Loucy (cell line): ENCODE data around the gene ZNF277.

Experiments used
- H2AFZ ChIP-seq: fragments of 200-600 bp; sonication (generic); 2 replicates; pipeline ENCODE4 v1.6.0; 2016; ENCODE audit warnings: antibody characterized with exemption, mild to moderate bottlenecking, low read length, moderate library complexity
- H3F3A ChIP-seq: fragments of 200-600 bp; 2 replicates; pipeline ENCODE4 v1.6.0; 2016; ENCODE audit warnings: antibody characterized with exemption, low read depth, mild to moderate bottlenecking
- H3K27me3 ChIP-seq: fragments of 200-600 bp; sonication (generic); 2 replicates; pipeline ENCODE4 v1.6.1; 2014; ENCODE audit warnings: low read length, mild to moderate bottlenecking; ENCODE audit not compliant: insufficient read depth, poor library complexity, severe bottlenecking
- H3K36me3 ChIP-seq: fragments of 200-600 bp; sonication (generic); 2 replicates; pipeline ENCODE4 v1.6.1; 2016; ENCODE audit warnings: low read length; ENCODE audit not compliant: insufficient read depth
- H3K4me1 ChIP-seq: fragments of 200-600 bp; sonication (generic); 2 replicates; pipeline ENCODE4 v1.5.1; 2014; ENCODE audit warnings: low read length, mild to moderate bottlenecking; ENCODE audit not compliant: insufficient read depth, poor library complexity, severe bottlenecking
- H3K4me2 ChIP-seq: fragments of 200-600 bp; sonication (generic); 2 replicates; pipeline ENCODE4 v1.6.0; 2014; ENCODE audit warnings: antibody characterized with exemption, low read length, low read depth, mild to moderate bottlenecking; ENCODE audit not compliant: poor library complexity, severe bottlenecking
- H3K4me3 ChIP-seq: fragments of 200-600 bp; sonication (generic); 2 replicates; pipeline ENCODE4 v1.5.1; 2014; ENCODE audit warnings: low read length, mild to moderate bottlenecking, mixed read lengths; ENCODE audit not compliant: poor library complexity, severe bottlenecking
- H3K79me2 ChIP-seq: fragments of 200-600 bp; sonication (generic); 2 replicates; pipeline ENCODE4 v1.6.1; 2014; ENCODE audit warnings: low read length; ENCODE audit not compliant: insufficient read depth
- H3K9ac ChIP-seq: fragments of 200-600 bp; sonication (generic); 2 replicates; pipeline ENCODE4 v1.6.0; 2014; ENCODE audit warnings: mild to moderate bottlenecking, low read depth, low read length, moderate library complexity; ENCODE audit not compliant: poor library complexity, severe bottlenecking
- H3K9me2 ChIP-seq: fragments of 200-600 bp; sonication (generic); replicated peaks from 2 replicates; pipeline ENCODE4 v1.6.1; 2016; ENCODE audit warnings: low read depth, low read length, mixed read lengths
- H3K9me3 ChIP-seq: fragments of 200-600 bp; sonication (generic); 2 replicates; pipeline ENCODE4 v1.6.1; 2014; ENCODE audit warnings: mild to moderate bottlenecking, antibody characterized with exemption, low read length, low read depth; ENCODE audit not compliant: insufficient read depth
- H4K20me1 ChIP-seq: fragments of 200-600 bp; sonication (generic); 2 replicates; pipeline ENCODE4 v1.6.0; 2014; ENCODE audit warnings: antibody characterized with exemption, low read length, mild to moderate bottlenecking; ENCODE audit not compliant: insufficient read depth, poor library complexity, severe bottlenecking
- CTCF ChIP-seq: fragments of 200-600 bp; sonication (generic); conservative IDR thresholded peaks from 2 replicates; pipeline ENCODE4 v1.5.1; 2014; ENCODE audit warnings: mild to moderate bottlenecking, antibody characterized with exemption, low read length
- EZH2phosphoT487 ChIP-seq: fragments of 200-600 bp; IDR thresholded peaks from 2 replicates; pipeline ENCODE4 v1.6.1; 2018; ENCODE audit warnings: antibody characterized with exemption, mild to moderate bottlenecking, moderate library complexity, borderline replicate concordance

The ZNF277 gene

GRCh38 chr7:112364388-112364787 is 157.9 kb downstream of the ZNF277 start:
- no peaks in the 10 kb centered on the region for H3F3A ChIP-seq
- no peaks in the 10 kb centered on the region for H3K9me2 ChIP-seq
- TF ChIP-seq CTCF (no peak), EZH2phosphoT487 (no peak)
- no peaks in the 10 kb centered on the region for H3K27me3 ChIP-seq
- H3K4me1 ChIP-seq = no peaks in the 10 kb centered on the region
- H3K4me3 ChIP-seq = no peak overlapping the region
- H3K36me3 ChIP-seq = no peaks in the 10 kb centered on the region
- no peak overlapping the region for H3K4me2 ChIP-seq
- no peaks in the 10 kb centered on the region for H4K20me1 ChIP-seq
- H3K9me3 ChIP-seq = no peaks in the 10 kb centered on the region
- no peak overlapping the region for H2AFZ ChIP-seq
- no peak overlapping the region for H3K9ac ChIP-seq
- no peaks in the 10 kb centered on the region for H3K79me2 ChIP-seq

GRCh38 chr7:112365551-112365950 is 159.1 kb downstream of the ZNF277 start:
- H3K9me3 ChIP-seq = no peaks in the 10 kb centered on the region
- H3F3A ChIP-seq = no peaks in the 10 kb centered on the region
- no peaks in the 10 kb centered on the region for H3K36me3 ChIP-seq
- no peaks in the 10 kb centered on the region for H3K4me1 ChIP-seq
- H3K79me2 ChIP-seq = no peaks in the 10 kb centered on the region
- no peak overlapping the region for H3K4me3 ChIP-seq
- TF ChIP-seq EZH2phosphoT487 = no peak
- no peak for TF ChIP-seq CTCF
- no peak overlapping the region for H2AFZ ChIP-seq
- H4K20me1 ChIP-seq = no peaks in the 10 kb centered on the region
- no peaks in the 10 kb centered on the region for H3K27me3 ChIP-seq
- no peak overlapping the region for H3K4me2 ChIP-seq
- no peaks in the 10 kb centered on the region for H3K9me2 ChIP-seq
- no peak overlapping the region for H3K9ac ChIP-seq

GRCh38 chr7:112366886-112367285 is 160.4 kb downstream of the ZNF277 start:
- Histone ChIP-seq H3K9me2 (no peaks in the 10 kb centered on the region), H3K79me2 (no peaks in the 10 kb centered on the region), H2AFZ (no peak overlapping the region), H3K27me3 (no peaks in the 10 kb centered on the region), H3K9ac (no peak overlapping the region), H3K36me3 (no peaks in the 10 kb centered on the region), H4K20me1 (no peaks in the 10 kb centered on the region), H3K4me3 (no peak overlapping the region), H3K9me3 (no peaks in the 10 kb centered on the region), H3K4me2 (no peak overlapping the region), H3K4me1 (no peaks in the 10 kb centered on the region), H3F3A (no peaks in the 10 kb centered on the region)
- TF ChIP-seq EZH2phosphoT487 (no peak), CTCF (no peak)
